HG02678 (cell line): ENCODE results near the gene PPP2R5C.
"Not testable (repeated sequence)": the region's sequence is repeated elsewhere in the genome, so short reads cannot be mapped to it uniquely, and the experiment has no call there.

Source experiments
- ATAC-seq: cut with Tn5 transposase; IDR thresholded peaks from one replicate; pipeline ENCODE4 v1.9.1; 2021; ENCODE audit warnings: mild to moderate bottlenecking, moderate library complexity; ENCODE audit not compliant: unreplicated experiment

Gene PPP2R5C

GRCh38 chr14:101749756-101750155, 11.8 kb upstream of the PPP2R5C start:
- ATAC-seq, result not testable (repeated sequence)

- no peak for ATAC-seq
These were observed 6.6 kb upstream of the PPP2R5C start for GRCh38 chr14:101754893-101755292.

GRCh38 chr14:101755591-101756324, 5.8 kb upstream of the PPP2R5C start:
- no peak for ATAC-seq

- no peak for ATAC-seq
These were observed 4.3 kb upstream of the PPP2R5C start for GRCh38 chr14:101757064-101757838.

- no peak for ATAC-seq
These were observed 3.7 kb upstream of the PPP2R5C start for GRCh38 chr14:101757839-101758211.

GRCh38 chr14:101758913-101759593, 2.5 kb upstream of the PPP2R5C start:
- no peak for ATAC-seq

- peak; percentile 53 for ATAC-seq
These were observed 1.1 kb upstream of the PPP2R5C start for GRCh38 chr14:101760138-101761011.

- peak; percentile 17 for ATAC-seq
These were observed 496 bp downstream of the PPP2R5C start for GRCh38 chr14:101761881-101762529.

- no peak for ATAC-seq
These were observed 1.1 kb downstream of the PPP2R5C start for GRCh38 chr14:101762530-101763101.

GRCh38 chr14:101763941-101764709, 2.6 kb downstream of the PPP2R5C start:
- no peak for ATAC-seq

GRCh38 chr14:101767618-101768362, 6.3 kb downstream of the PPP2R5C start:
- no peak for ATAC-seq

- no peak for ATAC-seq
These were observed 8.7 kb downstream of the PPP2R5C start for GRCh38 chr14:101770183-101770582.

GRCh38 chr14:101772770-101773169, 11.3 kb downstream of the PPP2R5C start:
- ATAC-seq, result no peak

- no peak for ATAC-seq
These were observed 11.9 kb downstream of the PPP2R5C start for GRCh38 chr14:101773378-101773777.

- ATAC-seq, result no peak
These were observed 12.7 kb downstream of the PPP2R5C start for GRCh38 chr14:101774006-101774795.

- ATAC-seq, result no peak
These were observed 13.3 kb downstream of the PPP2R5C start for GRCh38 chr14:101774814-101775213.

GRCh38 chr14:101775826-101776225, 14.3 kb downstream of the PPP2R5C start:
- peak; percentile 25 for ATAC-seq

GRCh38 chr14:101776344-101776743, 14.8 kb downstream of the PPP2R5C start:
- peak; percentile 46 for ATAC-seq
